Uterus (tissue), 4 donors: ENCODE measurements around the gene CCNYL1. TPM values are rescaled to one million over a fixed set of nuclear protein-coding genes. Genes with fewer than 3 reads are reported as not detected.
"Not testable (repeated sequence)": the region's sequence is repeated elsewhere in the genome, so short reads cannot be mapped to it uniquely, and the experiment has no call there.

ENCODE experiments used
- DNase-seq, 2 donors: peaks; one replicate each; pipeline ENCODE4 v3.0.0-alpha.2; 2019 to 2020
- H3K27ac ChIP-seq, 2 donors: fragments of 200-600 bp; sonication (generic); 1 replicate in 1 of 2; 2 replicates in 1 of 2; pipeline ENCODE4 v1.5.1; 2016 to 2018
- H3K27me3 ChIP-seq, 2 donors: fragments of 200-600 bp; sonication (generic); one replicate each; pipeline ENCODE4 v1.5.1; 2018 to 2019; ENCODE audit warnings: control low read depth in 1 of 2
- H3K36me3 ChIP-seq, 2 donors: fragments of 200-600 bp; sonication (generic); one replicate each; pipeline ENCODE4 v1.5.1; 2019; ENCODE audit warnings: control low read depth in 1 of 2
- H3K4me1 ChIP-seq, 2 donors: fragments of 200-600 bp; sonication (generic); one replicate each; pipeline ENCODE4 v1.5.1; 2018 to 2019; ENCODE audit warnings: control low read depth in 1 of 2
- H3K4me3 ChIP-seq, 2 donors: fragments of 200-600 bp; sonication (generic); 1 replicate in 1 of 2; 2 replicates in 1 of 2; pipeline ENCODE4 v1.5.1; 2018 to 2019; ENCODE audit warnings: mild to moderate bottlenecking in 1 of 2
- H3K9me3 ChIP-seq, 2 donors: fragments of 200-600 bp; sonication (generic); one replicate each; pipeline ENCODE4 v1.5.1; 2019; ENCODE audit warnings: control low read depth in 1 of 2
- POLR2A ChIP-seq, 2 donors: fragments of 450-650 bp; IDR thresholded peaks; one replicate each; pipeline ENCODE4 v1.6.1; 2016; ENCODE audit warnings: antibody characterized with exemption in 2 of 2, mild to moderate bottlenecking in 1 of 2, moderate library complexity in 1 of 2
- intact Hi-C: fragments of 100-400 bp; cut with DNase I; formaldehyde crosslinking; loops from one replicate; pipeline ENCODE4 v1.15.1; 2023; ENCODE audit warnings: low total_unique reads
- total RNA-seq, 4 donors: library from RNA; depleted of rRNA in 3 of 4; stranded (reverse); fragments of >200 nt in 3 of 4; gene quantifications; one replicate each; pipeline versions ENCODE4 v1.1.0 to v1.2.4, GENCODE V29; 2014 to 2023
- TF ChIP-seq, protein P1 (sequence below), 4 experiments: fragments of 200-600 bp in 2 of 4; fragments of 450-650 bp in 2 of 4; sonication (generic) in 2 of 4; IDR thresholded peaks; one replicate each; pipeline ENCODE4 v1.5.1; 2016 to 2019; ENCODE audit warnings: antibody characterized with exemption in 4 of 4, mild to moderate bottlenecking in 2 of 4, moderate library complexity in 1 of 4
- donor health status: DM: yes; HTN: yes; CAD: no.

CCNYL1 gene
- total RNA-seq, 4 donors from 2014 or later: 4.1 to 32.6 (median 15.7) TPM

DNA sequence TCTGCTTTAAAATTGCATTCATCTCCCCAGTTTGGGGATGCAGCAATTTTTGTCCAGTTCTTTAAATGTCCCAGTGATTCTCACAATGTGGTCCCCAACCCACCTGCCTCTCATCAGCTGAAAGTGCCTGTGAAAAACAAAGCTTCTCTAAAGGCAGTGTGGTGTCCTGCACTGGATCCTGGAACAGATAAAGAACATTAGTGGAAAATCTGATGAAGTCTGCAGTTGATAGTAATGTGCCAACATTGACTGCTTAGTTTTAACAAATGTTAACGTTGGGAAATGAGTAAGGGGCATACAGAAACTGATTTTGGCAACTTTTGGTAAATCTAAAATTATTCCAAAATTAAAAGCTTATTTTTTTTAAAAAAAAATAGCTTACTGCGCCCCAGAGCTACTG is 49.0 kb downstream of the CCNYL1 start:
- H3K27me3 ChIP-seq: no peaks in the 10 kb centered on the region
- no peaks in the 10 kb centered on the region for H3K4me1 ChIP-seq
- no peak for DNase-seq
- H3K9me3 ChIP-seq: no peaks in the 10 kb centered on the region
- H3K4me3 ChIP-seq: no peak overlapping the region
- H3K27ac ChIP-seq: no peak overlapping the region
- TF ChIP-seq POLR2A (IDR thresholded peaks at IDR 0.05): no peak
- TF ChIP-seq, protein P1, sequence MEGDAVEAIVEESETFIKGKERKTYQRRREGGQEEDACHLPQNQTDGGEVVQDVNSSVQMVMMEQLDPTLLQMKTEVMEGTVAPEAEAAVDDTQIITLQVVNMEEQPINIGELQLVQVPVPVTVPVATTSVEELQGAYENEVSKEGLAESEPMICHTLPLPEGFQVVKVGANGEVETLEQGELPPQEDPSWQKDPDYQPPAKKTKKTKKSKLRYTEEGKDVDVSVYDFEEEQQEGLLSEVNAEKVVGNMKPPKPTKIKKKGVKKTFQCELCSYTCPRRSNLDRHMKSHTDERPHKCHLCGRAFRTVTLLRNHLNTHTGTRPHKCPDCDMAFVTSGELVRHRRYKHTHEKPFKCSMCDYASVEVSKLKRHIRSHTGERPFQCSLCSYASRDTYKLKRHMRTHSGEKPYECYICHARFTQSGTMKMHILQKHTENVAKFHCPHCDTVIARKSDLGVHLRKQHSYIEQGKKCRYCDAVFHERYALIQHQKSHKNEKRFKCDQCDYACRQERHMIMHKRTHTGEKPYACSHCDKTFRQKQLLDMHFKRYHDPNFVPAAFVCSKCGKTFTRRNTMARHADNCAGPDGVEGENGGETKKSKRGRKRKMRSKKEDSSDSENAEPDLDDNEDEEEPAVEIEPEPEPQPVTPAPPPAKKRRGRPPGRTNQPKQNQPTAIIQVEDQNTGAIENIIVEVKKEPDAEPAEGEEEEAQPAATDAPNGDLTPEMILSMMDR (IDR thresholded peaks at IDR 0.05): no peak
- intact Hi-C loops: no loop called here
- no peaks in the 10 kb centered on the region for H3K36me3 ChIP-seq

DNA sequence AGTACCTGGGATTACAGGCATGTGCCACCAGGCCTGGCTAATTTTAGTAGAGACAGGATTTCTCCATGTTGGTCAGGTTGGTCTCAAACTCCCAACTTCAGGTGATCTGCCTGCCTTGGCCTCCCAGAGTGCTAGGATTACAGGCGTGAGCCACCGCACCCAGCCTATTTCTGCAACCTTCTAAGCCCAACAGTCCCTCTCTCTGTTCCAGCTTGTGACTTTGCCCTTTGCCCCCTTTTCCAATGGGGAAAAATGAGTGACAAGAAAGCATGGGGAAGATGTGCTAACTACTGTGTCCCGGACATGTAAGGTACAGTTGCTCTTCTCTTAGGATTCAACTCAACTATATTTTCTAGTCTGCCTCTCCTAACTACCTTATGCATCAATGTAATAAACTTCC is 50.0 kb downstream of the CCNYL1 start:
- H3K4me3 ChIP-seq, intact Hi-C loops, H3K4me1 ChIP-seq, H3K27me3 ChIP-seq, H3K36me3 ChIP-seq, H3K27ac ChIP-seq, H3K9me3 ChIP-seq, DNase-seq: not testable (repeated sequence)

DNA sequence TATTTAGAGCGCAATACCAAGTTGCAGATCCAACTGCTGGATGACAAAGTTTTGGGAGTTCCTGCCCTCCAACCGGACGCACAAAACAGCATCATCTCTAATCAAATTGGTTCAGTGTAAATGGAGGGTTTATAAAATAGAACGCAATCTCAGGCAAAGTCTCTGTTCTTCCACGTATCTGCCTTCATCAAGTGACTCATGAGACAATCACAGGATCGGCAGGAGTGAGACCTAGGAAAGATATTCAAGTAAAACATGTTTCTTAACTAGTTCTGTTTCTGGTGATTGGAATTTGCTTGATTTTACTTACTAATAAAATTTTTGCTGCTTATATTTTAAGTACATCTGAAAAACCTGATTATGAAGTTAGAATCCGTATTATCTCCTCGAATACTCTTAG is 50.7 kb downstream of the CCNYL1 start:
- Histone ChIP-seq H3K27ac (no peak overlapping the region), H3K36me3 (no peaks in the 10 kb centered on the region), H3K27me3 (no peaks in the 10 kb centered on the region), H3K4me3 (no peak overlapping the region), H3K9me3 (no peaks in the 10 kb centered on the region), H3K4me1 (no peaks in the 10 kb centered on the region)
- DNase-seq: no peak
- intact Hi-C loops: no loop called here
- TF ChIP-seq POLR2A (IDR thresholded peaks at IDR 0.05): no peak
- TF ChIP-seq, protein P1 (IDR thresholded peaks at IDR 0.05): no peak

DNA sequence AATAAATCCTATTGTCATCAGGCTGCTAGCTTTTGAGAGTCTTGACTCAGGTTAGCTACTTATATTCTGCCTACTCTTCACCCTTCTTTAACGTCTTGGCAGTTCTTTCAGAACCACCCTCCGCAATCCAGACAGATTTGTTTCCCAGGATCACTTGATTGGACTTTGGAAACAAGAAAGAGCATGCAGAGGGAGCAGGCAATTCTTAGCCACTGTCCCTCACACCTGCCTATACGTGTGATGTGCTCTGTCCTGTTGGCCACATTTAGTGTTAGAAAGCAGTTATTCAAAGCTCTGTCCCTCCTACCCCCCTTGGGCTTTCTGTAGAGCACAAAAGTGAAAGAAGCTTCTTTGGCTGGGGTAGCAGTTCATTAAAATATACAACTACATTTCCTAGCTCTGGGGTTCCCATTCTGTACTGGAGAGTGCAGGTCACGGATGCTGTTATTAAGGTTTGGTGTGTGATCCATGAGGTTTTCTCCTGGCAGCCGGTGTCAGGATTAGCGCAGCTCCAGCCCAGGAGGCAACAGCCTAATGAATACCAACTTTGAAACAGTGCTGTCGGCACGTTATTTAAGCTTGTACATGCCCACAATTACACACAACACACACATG is 52.0 kb downstream of the CCNYL1 start:
- H3K9me3 ChIP-seq: no peaks in the 10 kb centered on the region
- peaks cover 0 to 4% of the 10 kb centered on the region in 2 donors for H3K4me1 ChIP-seq
- H3K4me3 ChIP-seq: no peak overlapping the region
- intact Hi-C loops: no loop called here
- H3K27ac ChIP-seq: no peak overlapping the region
- H3K36me3 ChIP-seq: no peaks in the 10 kb centered on the region
- no peak for TF ChIP-seq POLR2A (IDR thresholded peaks at IDR 0.05)
- TF ChIP-seq, protein P1 (IDR thresholded peaks at IDR 0.05): no peak
- DNase-seq: no peak
- no peaks in the 10 kb centered on the region for H3K27me3 ChIP-seq

DNA sequence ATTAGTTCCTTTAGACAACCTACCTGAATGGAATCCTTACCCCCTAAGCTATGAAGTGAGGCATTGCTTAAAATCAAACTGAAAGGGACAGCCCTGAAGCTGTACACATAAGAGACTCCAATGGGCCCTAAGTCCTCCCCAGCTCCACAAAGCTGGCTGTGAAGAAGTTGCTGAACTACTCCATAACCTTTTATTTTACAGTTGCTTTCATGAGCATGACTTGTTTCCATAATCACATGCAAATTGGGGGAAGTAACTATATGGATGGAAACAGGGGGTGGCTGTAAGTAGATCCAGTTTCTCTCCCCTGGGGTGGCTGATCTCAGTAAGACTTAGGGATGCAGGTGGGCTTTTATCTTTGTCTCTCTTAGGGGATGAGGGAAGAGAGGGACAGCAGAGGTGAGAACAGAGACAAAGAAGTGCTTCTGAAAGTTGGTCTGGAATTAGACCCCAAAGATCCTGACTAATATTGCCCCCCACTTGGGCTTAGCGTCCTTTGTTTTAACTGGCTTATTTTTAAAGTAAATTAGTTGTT is 52.7 kb downstream of the CCNYL1 start:
- TF ChIP-seq POLR2A (IDR thresholded peaks at IDR 0.05): no peak
- TF ChIP-seq, protein P1 (IDR thresholded peaks at IDR 0.05): no peak
- peaks cover 0 to 4% of the 10 kb centered on the region in 2 donors for H3K4me1 ChIP-seq
- no peaks in the 10 kb centered on the region for H3K36me3 ChIP-seq
- H3K27ac ChIP-seq: no peak overlapping the region
- intact Hi-C loops: no loop called here
- H3K9me3 ChIP-seq: no peaks in the 10 kb centered on the region
- H3K4me3 ChIP-seq: no peak overlapping the region
- no peak for DNase-seq
- no peaks in the 10 kb centered on the region for H3K27me3 ChIP-seq
